GM18861 (cell line): Measurements from ENCODE around the gene CASP3.

Experiments used
- ATAC-seq: cut with Tn5 transposase; IDR thresholded peaks from one replicate; pipeline ENCODE4 v1.9.1; 2021; ENCODE audit not compliant: unreplicated experiment

CASP3 gene

GRCh38 chr4:184649026-184649970 lies at the start of gene CASP3, which contains the start of gene PRIMPOL:
CASP3 (minus strand) TSS chr4:184649447; CDS start chr4:184638453, 10,994 bp downstream.
PRIMPOL (plus strand) TSS chr4:184649738; CDS start chr4:184657141, 7,403 bp downstream.
- peak; percentile 75 for ATAC-seq

DNA sequence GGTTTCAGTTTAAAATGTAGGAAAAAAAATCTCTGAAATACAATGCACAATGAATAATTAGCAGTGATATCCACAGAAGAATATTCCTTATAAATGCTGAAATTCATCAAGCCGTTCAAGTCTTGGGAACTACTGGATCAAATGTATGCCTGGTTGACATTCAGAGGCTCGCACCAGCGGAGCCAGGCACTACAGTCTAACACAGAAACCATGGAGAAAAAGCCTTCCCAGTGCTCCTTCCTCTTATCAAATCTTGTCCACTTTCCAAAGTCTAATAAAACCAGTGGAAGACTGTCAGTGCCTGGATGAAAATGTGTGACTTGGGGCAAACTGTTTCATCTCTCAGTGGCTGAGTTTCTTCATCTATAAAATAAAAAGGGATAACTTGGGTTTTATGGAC lies 48.7 kb upstream of the CASP3 start:
- no peak for ATAC-seq

DNA sequence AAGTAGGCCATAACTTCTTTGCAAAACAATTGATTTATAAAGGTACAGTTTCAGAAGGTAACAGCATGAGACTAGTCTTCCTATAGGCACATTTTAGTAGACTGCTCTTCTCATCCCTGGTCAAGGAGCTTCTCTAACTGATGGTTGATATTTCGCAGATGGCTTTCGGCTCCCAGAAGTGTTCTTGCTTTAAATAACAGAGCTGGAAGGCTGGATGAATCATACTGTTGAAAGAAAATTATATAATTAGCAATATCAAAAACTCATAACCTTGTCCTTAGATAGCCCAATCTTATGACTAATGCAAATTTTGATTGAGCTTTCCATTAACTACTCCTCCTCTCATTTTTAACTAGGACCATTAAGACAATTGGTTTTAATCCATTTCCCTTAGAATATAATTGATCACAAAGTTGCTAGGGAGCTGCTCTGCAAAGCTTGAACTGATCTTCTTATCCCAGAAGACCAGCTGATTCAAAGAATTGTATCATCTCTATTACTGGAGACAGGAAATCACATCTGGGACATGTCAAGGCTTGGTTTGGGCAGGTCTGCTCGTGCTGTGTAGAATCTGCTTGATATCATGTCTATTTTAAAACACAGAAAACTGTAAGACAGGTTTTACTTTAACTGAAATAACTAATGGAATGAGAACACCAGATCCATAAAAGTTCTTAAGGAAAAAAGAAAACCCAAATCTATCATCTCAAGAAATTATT lies 46.1 kb upstream of the CASP3 start:
- ATAC-seq, result no peak

DNA sequence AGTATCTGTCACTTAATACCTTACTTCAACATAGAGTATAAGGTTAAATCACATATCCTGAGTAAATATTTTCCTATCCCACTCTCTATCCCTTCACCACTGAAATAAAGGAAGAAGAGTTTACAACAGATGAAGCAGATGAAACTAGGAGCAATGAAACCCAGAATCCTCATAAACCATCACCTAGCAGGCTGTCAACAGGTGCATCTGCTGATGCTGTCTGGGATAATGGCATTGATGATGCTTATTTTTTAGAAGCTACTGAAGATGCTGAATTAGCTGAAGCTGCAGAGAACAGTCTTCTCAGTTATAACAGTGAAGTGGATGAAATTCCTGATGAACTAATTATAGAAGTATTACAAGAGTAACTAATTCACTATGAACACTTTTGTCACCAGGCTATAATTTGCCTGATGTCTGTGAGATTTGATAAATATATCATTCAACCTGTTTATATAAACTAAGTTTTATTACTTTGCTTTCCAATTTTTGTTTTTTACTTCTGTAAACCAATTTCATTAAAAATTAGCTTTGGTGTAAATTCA lies 45.2 kb upstream of the CASP3 start:
- no peak for ATAC-seq

DNA sequence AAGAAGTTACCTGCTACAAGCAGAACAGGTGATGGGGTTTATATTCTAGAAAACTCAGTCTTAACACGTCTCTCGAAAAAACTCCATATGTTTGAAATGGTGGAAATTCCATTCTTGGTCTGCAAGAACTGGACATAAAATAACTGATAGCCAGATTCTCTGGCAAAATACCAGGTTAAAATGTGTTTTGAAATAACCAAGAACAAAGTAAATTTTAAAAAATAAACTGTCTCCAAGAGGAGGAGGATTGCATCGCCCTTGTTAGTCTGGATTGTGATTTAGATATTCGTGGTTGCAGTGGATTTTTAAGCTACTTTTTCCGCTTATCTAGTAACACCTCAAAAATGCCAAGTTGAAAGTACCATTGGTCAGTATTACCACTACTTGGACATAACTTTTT lies 43.8 kb upstream of the CASP3 start:
- ATAC-seq, result no peak

DNA sequence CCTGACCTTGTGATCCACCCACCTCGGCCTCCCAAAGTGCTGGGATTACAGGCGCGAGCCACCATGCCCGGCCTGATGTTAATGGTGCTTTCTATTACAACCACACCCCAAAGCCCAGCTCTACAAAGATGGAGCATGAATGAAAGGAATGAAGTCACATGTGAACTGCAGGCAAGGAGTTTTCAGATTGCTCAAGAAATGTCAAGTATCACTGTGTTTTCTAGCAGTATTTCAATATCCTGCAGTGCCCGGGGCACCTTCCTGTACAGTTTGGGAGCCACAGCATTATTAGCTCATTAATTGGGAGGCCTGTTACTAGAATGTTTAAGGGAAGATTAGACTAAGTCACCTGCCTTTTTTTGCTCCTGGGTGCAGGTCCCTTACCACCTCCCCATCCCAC lies 40.4 kb upstream of the CASP3 start:
- ATAC-seq, result no peak

- no peak for ATAC-seq
These were observed 39.2 kb upstream of the CASP3 start for GRCh38 chr4:184688447-184688846.

GRCh38 chr4:184688005-184688404 lies 38.8 kb upstream of the CASP3 start:
- ATAC-seq, result no peak

DNA sequence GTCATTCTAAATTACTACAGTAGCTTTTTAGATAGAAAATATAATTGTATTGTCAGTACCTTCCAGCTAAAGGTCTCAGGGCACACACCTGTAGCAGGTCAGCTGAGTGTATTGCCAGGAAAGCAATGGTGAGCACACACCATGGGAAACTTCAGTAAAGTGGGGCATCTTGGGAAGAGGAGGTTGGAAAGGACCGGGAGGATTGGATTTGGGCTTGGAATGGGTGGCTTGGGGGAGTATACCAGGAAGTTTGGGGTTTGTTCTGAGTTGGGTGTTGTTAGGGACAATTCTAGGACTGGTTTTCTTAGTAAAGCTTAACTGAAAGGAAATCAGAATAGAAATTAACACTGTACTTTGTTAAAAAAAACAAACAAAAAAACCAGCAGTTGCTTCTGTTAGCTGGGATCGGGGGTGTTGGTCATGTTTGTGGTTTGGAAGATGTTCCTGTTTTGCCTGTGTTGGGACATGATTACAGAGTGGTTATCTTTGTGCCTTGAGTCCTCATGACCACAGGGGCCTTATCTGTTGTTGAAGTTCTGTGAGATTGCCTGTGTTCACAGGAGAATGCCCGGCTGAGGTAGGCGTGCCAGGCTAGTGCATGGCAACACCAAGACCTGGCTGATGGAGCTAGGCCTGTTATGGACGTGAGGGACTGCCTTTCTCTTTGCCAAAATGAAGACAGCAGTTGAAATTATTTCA lies 35.4 kb upstream of the CASP3 start:
- no peak for ATAC-seq

- no peak for ATAC-seq
These were observed 32.7 kb upstream of the CASP3 start for GRCh38 chr4:184681916-184682315.

- ATAC-seq, result no peak
These were observed 31.5 kb upstream of the CASP3 start for GRCh38 chr4:184680698-184681097.

DNA sequence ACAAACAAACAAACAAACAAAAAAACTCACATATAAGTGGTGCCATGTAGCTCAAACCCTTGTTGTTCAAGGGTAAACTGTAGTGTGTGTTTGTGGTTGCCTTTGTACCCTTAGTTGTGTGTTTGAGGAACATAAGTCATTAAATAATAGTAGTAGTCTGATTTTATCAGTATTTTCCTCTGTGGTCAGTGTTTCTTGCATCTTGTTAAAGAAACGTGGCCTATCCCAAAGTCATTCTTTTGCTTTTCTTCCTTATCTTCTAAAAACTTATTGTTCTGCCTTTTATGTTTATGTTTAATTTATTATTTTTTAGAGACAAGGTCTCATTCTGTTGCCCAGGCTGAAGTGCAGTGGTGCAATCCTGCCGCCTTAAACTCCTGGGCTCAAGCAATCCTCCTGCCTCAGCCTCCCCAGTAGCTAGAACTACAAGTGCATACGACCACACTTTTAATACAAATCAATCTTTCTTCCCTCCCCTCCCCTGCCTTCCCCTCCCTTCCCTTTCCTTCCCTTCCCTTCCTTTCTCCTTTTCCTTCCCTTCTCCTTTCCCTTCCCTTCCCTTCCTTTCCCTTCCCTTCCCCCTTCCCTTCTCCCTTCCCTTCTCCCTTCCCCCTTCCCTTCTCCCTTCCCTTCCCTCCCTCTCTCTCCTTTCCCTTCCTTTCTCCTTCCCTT lies 26.7 kb upstream of the CASP3 start:
- ATAC-seq, result no peak

DNA sequence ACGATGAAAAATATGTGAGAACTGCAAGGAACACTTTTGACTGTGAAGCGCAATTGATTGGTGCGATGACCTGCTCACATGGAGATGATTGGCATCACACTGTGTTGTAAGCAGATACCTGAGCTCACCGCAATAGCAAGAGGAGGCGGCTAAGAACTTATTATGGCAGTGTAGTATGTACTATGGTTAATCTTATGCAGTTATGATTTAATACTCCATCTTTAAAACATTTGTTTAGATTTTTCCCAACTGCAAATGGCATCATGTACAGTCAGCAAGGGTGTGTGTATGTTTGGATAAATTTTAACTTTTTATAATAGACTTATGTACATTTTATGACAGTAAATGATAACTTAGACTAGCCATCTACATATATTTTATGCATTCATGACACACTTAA lies 25.8 kb upstream of the CASP3 start:
- no peak for ATAC-seq

GRCh38 chr4:184674011-184674410 lies 24.8 kb upstream of the CASP3 start:
- no peak for ATAC-seq

DNA sequence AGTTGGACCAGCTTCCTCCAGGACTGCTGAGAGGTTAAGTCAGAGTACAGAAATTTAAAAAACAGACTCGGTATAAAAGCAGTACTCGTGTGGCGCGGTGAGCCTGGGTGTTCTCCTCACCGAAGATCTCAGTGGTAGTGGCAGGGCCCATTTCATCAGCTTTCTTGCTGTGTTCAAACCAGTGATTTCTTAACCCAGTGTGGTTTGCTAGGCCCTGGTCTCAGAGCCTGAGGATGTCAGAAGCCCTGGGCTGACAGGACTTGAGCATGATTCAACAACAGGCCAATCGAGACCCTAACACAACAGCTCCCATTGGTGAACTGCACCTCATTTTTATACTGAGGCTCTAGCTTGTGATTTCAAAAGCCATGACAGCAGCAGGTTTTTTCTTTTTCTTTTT lies 23.5 kb upstream of the CASP3 start:
- ATAC-seq, result no peak

GRCh38 chr4:184671101-184671500 lies 21.9 kb upstream of the CASP3 start:
- no peak for ATAC-seq

GRCh38 chr4:184669251-184669650 lies 20.0 kb upstream of the CASP3 start:
- no peak for ATAC-seq

GRCh38 chr4:184668511-184669114 lies 19.4 kb upstream of the CASP3 start:
- ATAC-seq, result no peak

GRCh38 chr4:184668096-184668495 lies 18.8 kb upstream of the CASP3 start:
- ATAC-seq, result no peak

GRCh38 chr4:184666670-184667069 lies 17.4 kb upstream of the CASP3 start:
- ATAC-seq, result no peak
